ENCODE data around the gene KRT36.

Gene KRT36

DNA sequence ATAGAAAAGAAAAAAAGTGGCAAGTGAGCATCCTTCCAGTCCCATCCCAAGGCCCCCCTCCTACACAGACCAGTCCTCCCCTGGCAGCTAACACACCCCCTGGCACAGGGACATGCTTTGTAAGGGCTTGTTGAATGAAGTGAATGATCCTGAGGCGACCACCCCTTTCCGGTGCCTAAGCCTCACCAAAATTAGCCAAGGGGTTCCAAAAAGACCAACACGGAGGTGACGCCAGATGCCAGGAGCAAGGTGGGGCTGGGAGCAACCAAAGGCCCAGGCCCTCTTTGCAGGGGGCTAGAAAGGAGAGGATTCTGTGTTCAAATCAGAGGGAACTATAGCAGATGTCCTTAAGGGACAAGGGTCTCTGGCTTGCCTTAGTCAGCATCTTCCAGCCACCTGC lies 14.3 kb downstream of the KRT36 start:
- DNase-seq, result no peak

DNA sequence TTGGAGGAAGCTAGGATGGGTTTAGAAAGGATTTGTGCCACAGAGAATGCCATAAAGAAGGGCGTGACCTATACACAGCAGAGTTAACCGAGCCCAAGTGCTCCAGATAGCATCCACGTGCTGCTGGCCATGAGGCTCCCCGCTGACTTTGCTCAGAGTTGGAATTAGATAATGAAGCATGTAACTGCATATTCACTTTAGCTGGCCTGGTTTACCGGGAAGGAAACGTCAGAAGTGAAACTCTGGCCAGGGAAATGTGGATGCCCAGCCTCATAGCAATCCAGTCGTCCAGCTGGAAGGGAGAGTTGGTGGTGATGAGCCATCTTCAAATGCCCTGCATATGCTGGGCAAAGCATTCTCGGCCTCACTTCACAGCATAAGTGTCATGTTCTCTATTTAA lies 14.8 kb downstream of the KRT36 start:
- DNase-seq, result no peak

DNA sequence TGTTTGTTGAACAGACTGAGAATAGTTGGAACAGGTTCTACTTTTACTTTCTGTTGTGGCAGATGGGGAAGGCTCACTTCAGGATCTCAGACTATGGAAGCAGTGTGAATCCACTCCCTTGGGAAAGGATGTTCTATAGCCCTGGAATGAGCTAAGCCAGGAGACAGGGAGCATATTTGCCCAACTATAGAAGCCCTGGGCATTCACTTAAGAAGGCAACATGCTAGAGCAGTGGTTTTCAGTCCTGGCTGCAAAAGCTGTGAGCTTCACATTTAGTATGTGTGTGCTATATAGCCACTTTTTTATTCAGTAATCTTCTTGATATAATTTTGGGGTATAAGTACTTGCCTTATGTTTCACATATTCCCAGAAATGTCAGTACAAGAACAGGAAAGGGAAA lies 21.4 kb downstream of the KRT36 start:
- no peak for DNase-seq

GRCh38 chr17:41467561-41467960 lies 22.1 kb downstream of the KRT36 start:
- no peak for DNase-seq

GRCh38 chr17:41466988-41467387 lies 22.7 kb downstream of the KRT36 start, which contains the start of gene KRT32:
Gene KRT32 (minus strand): TSS chr17:41467386. CDS start chr17:41467325, 61 bp downstream.
- DNase-seq, result no peak

GRCh38 chr17:41464682-41465081 lies 25.0 kb downstream of the KRT36 start:
- DNase-seq, result no peak

- DNase-seq, result no peak
Measured at GRCh38 chr17:41464173-41464572, 25.5 kb downstream of the KRT36 start.

- DNase-seq, result no peak
Measured at GRCh38 chr17:41463746-41464145, 26.0 kb downstream of the KRT36 start.

DNA sequence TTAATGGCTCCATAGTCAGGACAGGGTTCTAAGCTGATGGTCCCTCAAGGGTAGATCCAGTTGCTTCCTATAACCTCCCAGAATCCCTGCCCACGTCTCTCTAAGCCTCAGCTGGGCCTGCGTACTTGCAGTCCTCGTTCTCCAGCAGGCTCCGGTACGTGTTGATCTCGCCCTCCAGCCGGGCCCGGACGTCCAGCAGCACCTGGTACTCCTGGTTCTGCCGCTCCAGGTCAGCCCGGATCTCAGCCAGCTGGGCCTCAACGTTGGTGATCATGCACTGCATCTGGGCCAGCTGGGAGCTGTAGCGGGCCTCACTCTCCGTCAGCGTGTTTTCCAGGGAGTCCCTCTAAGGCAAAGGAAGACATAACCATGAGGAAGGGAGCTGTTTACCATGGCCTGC lies 27.0 kb downstream of the KRT36 start:
- DNase-seq, result no peak

GRCh38 chr17:41457676-41458075 lies 32.0 kb downstream of the KRT36 start:
- no peak for DNase-seq

DNA sequence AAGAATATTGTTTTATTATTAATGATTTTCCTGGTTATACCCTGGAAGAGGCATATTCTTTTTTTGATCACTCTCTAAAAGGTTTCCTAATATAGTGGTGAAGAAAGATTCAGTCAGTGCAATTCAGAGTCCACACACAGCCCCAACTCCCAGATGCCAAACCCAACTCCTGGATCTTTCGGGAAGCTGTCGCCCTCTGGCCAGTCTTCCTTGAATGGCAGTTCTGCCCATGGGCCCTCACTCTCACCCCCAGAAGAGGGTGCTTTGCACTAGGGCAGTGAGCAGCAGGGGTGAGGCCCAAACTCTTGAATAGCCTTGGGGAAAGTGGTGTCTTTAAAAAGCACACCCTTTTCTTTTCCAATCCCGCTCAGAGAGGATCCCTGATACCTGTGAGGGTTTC lies 33.5 kb downstream of the KRT36 start:
- no peak for DNase-seq

GRCh38 chr17:41455236-41455635 lies 34.5 kb downstream of the KRT36 start:
- no peak for DNase-seq

- DNase-seq, result no peak
Measured at GRCh38 chr17:41453066-41453465, 36.6 kb downstream of the KRT36 start.

DNA sequence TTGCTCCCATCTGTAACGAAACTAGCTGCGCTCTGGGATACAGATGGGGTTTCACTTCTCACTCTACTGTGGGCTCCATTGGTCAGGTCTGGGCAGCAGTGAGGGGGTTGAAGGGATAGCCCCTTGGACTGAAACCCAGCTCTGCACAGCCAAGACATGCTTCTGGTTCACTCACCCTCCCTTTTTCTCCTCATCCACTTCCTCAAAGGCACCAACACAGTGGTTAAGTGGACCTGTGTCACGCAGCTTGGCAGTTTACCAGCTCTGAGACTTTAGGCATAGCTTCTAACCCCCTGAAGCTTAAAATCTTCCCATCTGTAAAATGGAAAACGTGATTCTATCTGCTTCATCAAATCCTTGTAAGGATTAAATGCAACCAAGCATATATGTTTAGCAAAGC lies 37.4 kb downstream of the KRT36 start:
- no peak for DNase-seq

DNA sequence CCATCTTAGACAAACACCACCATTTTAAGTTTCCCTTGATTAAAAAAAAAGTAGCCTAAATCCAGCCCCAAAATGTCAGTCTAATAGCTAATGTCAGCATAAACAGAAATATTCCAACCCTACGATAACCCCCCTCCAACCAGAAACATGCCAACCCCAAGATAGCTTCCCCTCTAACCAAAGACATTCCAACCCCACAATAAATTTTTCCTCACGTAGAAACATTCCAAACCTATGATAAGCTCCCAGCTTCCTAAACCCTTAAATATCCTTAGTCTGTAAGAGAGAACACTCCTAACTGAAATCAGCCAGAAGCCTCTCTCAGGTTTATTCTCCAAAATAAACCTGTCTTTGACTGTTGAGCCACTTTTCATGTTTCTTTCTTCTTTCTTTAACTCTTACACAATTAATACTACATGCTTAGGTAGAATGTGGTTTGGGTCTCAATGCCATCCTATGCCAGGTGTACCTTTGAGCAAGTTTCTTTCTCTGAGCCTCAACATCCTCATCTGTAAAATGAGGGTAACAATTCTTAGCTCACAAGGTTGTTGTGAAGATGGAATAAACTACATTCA lies 38.5 kb downstream of the KRT36 start:
- no peak for DNase-seq

DNA sequence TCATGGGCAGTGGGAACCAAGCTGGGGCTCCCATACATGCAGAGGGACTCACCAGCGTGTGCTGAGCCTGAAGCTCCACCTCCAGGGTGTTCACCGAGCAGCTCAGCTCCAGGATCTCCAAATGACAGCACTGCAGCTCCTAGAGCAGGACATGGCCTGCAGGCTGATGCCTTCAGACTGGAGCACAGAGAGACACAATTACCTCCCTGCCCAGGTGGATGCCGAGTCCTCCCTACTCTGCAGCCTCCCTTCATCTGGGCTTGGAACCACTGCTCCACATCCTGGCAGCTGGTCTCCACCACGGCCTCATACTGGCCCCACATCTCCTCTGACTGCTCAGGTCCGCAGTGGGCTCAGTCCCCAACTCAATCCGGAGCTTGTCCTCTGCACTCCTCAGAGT lies 40.7 kb downstream of the KRT36 start:
- DNase-seq, result no peak

GRCh38 chr17:41448506-41448905 lies 41.2 kb downstream of the KRT36 start:
- DNase-seq, result no peak

DNA sequence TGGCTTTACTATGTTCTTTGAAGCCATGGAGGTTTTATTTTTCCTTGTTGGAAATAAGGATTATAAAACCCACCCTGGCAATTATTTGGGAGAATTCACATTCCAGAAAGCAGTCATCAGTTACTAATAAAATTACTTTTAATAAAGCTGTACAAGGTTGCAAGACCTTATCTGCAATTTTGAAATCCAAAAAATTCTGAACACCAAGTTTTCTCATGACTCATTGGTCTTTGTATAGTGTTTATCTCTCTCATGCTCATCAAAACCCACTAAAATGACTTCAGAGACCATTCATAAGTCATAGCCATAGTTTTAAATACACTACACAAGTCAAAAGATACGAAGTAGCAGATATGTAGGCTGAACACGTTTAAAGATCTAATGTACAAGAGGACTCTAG lies 42.9 kb downstream of the KRT36 start:
- DNase-seq, result peak in 1 of 2 donors; percentile 9

DNA sequence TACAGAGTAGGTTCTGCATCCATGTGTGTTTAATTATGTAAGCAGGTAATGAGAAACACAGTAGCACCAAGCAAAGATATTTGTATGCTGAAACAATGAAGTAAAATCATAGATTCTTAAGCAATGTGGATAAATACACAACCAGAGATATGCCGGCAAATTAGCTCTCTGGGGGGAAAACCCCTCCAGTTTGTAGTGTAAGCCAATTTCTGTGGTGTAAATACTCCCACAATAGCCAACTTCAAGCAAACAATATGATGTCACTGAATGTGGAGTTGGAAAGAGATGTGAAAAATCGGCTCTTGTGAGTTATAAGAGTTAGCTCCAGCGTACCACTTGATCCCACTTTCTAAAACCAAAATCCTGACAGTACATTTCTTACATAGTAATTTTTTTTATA lies 45.1 kb downstream of the KRT36 start:
- DNase-seq, result no peak

GRCh38 chr17:41444186-41444585 lies 45.5 kb downstream of the KRT36 start:
- no peak for DNase-seq

DNA sequence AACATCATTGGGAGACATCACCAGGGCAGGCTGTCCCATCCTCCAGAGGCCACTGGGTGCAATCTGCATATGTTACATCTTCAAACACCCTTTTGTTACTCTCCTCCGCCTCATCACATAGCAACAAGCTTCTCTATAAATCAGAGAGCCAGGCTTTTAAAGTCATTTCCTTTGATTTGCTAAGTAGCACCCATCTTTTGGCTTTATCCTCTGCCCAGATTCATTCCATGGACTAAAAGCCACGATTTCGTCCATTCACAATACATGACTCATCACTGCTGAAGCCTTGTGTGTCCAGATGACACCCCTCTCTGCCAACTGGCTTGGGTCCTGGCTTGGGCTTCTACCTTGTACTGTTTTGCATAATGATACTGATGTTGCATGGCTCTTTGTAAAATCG lies 47.0 kb downstream of the KRT36 start:
- DNase-seq, result no peak

DNA sequence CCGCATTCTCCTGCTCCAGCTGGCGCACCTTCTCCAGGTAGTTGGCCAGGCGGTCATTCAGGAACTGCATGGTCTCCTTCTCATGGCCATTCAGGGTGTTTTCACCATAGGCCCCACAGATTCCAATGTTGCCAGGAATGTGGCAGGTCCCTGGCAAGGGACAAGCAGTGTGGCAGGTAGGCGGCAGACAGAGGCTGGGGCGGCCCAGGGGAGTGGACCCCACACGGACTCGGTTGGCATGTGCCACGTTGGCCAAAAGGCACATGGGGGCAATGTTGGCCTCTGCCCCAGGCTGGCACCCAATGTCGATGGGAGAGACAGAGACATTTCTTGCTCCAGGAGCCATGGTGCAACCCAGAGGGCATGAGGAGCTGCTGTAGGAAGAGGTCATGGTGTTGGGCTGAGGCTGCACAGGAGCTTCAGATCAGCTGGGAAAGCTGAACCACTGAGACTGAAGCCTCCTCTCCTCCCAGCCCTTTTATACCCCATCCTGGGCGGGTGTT lies 49.1 kb downstream of the KRT36 start, which contains the start of gene KRT38:
KRT38 (minus strand) TSS at position 453 of the 503 bp plus-strand sequence; CDS start at position 391, 62 bp downstream.
- DNase-seq, result no peak

- no peak for DNase-seq
Measured at GRCh38 chr17:41439375-41439774, 50.3 kb downstream of the KRT36 start.

- no peak for DNase-seq
Measured at GRCh38 chr17:41437769-41438168, 51.9 kb downstream of the KRT36 start.

- DNase-seq, result no peak
Measured at GRCh38 chr17:41437254-41437653, 52.5 kb downstream of the KRT36 start.
